ENCODE data around the gene HYI. TPM values are rescaled to one million over a fixed set of nuclear protein-coding genes. Genes with fewer than 3 reads are reported as not detected.
"Not testable (repeated sequence)": the region's sequence is repeated elsewhere in the genome, so short reads cannot be mapped to it uniquely, and the experiment has no call there.

The HYI gene
- total RNA-seq, 1 donor from 2014 or later, result 36.0 TPM

GRCh38 chr1:43460988-43461693 lies 7.4 kb upstream of the HYI start:
- no peak overlapping the region for H3K27ac Mint-ChIP-seq
- no peaks in the 10 kb centered on the region for H3K36me3 Mint-ChIP-seq
- DNase-seq (ENCODE audit: extremely low spot score, unreplicated experiment), result no peak
- no peaks in the 10 kb centered on the region for H3K9me3 Mint-ChIP-seq
- H3K4me3 Mint-ChIP-seq, result no peak overlapping the region
- H3K27me3 Mint-ChIP-seq, result peaks cover 16% of the 10 kb centered on the region
- no peak for TF ChIP-seq CTCF (conservative IDR thresholded peaks at IDR 0.05)
- H3K4me1 Mint-ChIP-seq (ENCODE audit: unreplicated experiment), result peaks cover 10% of the 10 kb centered on the region

- H3K9me3 Mint-ChIP-seq; H3K27ac Mint-ChIP-seq; H3K4me3 Mint-ChIP-seq; DNase-seq (ENCODE audit: extremely low spot score, unreplicated experiment); H3K36me3 Mint-ChIP-seq: not testable (repeated sequence)
- H3K27me3 Mint-ChIP-seq, result peaks cover 19% of the 10 kb centered on the region
- H3K4me1 Mint-ChIP-seq (ENCODE audit: unreplicated experiment), result peaks cover 10% of the 10 kb centered on the region
Observed at GRCh38 chr1:43458379-43458778, 4.6 kb upstream of the HYI start.

GRCh38 chr1:43455213-43455889 lies 1.6 kb upstream of the HYI start:
- Mint-ChIP-seq H3K27me3 (peaks cover 19% of the 10 kb centered on the region), H3K4me3 (peak overlapping the region; percentile 71), H3K9me3 (peaks cover 4% of the 10 kb centered on the region), H3K27ac (no peak overlapping the region), H3K4me1 (ENCODE audit: unreplicated experiment) (peaks cover 20% of the 10 kb centered on the region), H3K36me3 (peaks cover 21% of the 10 kb centered on the region)
- DNase-seq (ENCODE audit: extremely low spot score, unreplicated experiment), result no peak
- no peak for TF ChIP-seq CTCF (conservative IDR thresholded peaks at IDR 0.05)

GRCh38 chr1:43454270-43455011 lies 710 bp upstream of the HYI start:
- TF ChIP-seq CTCF (conservative IDR thresholded peaks at IDR 0.05), result peak; percentile 38
- Mint-ChIP-seq H3K4me3 (peak overlapping the region; percentile 95), H3K27me3 (peaks cover 19% of the 10 kb centered on the region), H3K9me3 (peaks cover 4% of the 10 kb centered on the region), H3K4me1 (ENCODE audit: unreplicated experiment) (peaks cover 20% of the 10 kb centered on the region), H3K27ac (peak overlapping the region; percentile 95), H3K36me3 (peaks cover 21% of the 10 kb centered on the region)
- DNase-seq (ENCODE audit: extremely low spot score, unreplicated experiment), result peak; percentile 69

- peak; percentile 62 for DNase-seq (ENCODE audit: extremely low spot score, unreplicated experiment)
- peak overlapping the region; percentile 77 for H3K27ac Mint-ChIP-seq
- H3K4me3 Mint-ChIP-seq, result peak overlapping the region; percentile 85
- peaks cover 26% of the 10 kb centered on the region for H3K36me3 Mint-ChIP-seq
- H3K27me3 Mint-ChIP-seq, result peaks cover 11% of the 10 kb centered on the region
- H3K4me1 Mint-ChIP-seq (ENCODE audit: unreplicated experiment), result peaks cover 20% of the 10 kb centered on the region
- TF ChIP-seq CTCF (conservative IDR thresholded peaks at IDR 0.05), result no peak
- H3K9me3 Mint-ChIP-seq, result peaks cover 4% of the 10 kb centered on the region
Observed at GRCh38 chr1:43452789-43453441, 816 bp downstream of the HYI start.
